Mesodermal cell (in vitro differentiated cells): ENCODE measurements around the gene ERBB4.

Source experiments
- H3K27ac ChIP-seq: 2 replicates; pipeline ENCODE4 v1.7.0; 2013; ENCODE audit warnings: mild to moderate bottlenecking, low read depth, low read length, moderate library complexity; ENCODE audit not compliant: severe bottlenecking
- H3K36me3 ChIP-seq: 2 replicates; pipeline ENCODE4 v1.7.1; 2013; ENCODE audit warnings: mild to moderate bottlenecking, low read length, moderate library complexity; ENCODE audit not compliant: control insufficient read depth, insufficient read depth
- H3K4me1 ChIP-seq: one replicate; pipeline ENCODE4 v1.7.1; 2013; ENCODE audit warnings: mild to moderate bottlenecking, low read length; ENCODE audit not compliant: insufficient read depth, control insufficient read depth, poor library complexity, severe bottlenecking
- H3K4me3 ChIP-seq: 2 replicates; pipeline ENCODE4 v1.7.0; 2013; ENCODE audit warnings: low read length, control low read depth, mild to moderate bottlenecking; ENCODE audit not compliant: insufficient read depth, poor library complexity, severe bottlenecking; ENCODE audit errors: extremely low read depth
- H3K9me3 ChIP-seq: 2 replicates; pipeline ENCODE4 v1.7.1; 2013; ENCODE audit warnings: mild to moderate bottlenecking, low read length, moderate library complexity; ENCODE audit not compliant: control insufficient read depth
- WGBS, 2 experiments: methylation state at CpG; one replicate each; pipeline ENCODE4 v1.1.5; 2013; ENCODE audit warnings: missing lambda C conversion rate in 2 of 2; ENCODE audit not compliant: insufficient coverage in 2 of 2; 5-methylcytosine and 5-hydroxymethylcytosine counted together

ERBB4 gene

GRCh38 chr2:211447548-211447947, 1091.1 kb downstream of the ERBB4 start:
- no CpG with 5 or more reads among the region's 1 CpG for WGBS, 2 experiments
- Histone ChIP-seq H3K4me3 (no peak overlapping the region), H3K4me1 (no peaks in the 10 kb centered on the region), H3K36me3 (no peaks in the 10 kb centered on the region), H3K27ac (no peak overlapping the region), H3K9me3 (no peaks in the 10 kb centered on the region)

DNA sequence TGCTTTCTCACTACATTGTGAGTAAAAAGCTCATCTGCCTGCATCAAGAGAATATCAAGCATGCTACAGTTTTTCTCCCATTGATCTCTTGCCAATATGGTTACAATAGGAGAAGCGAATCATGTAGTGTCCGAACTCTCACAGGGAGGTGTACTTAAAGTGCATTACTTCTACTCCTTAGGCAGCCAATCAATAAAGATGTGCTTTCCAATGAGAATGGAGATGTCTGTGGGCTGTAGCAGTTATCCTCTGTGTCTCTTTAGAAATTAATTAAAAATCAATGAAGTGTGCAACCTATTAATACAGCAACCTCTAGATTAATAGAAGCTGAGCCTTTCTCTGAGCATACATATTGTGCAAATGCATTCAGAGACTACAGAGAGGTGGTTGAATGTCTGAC, 1098.5 kb downstream of the ERBB4 start:
- Histone ChIP-seq H3K4me3 (no peak overlapping the region), H3K36me3 (no peaks in the 10 kb centered on the region), H3K27ac (no peak overlapping the region), H3K4me1 (no peaks in the 10 kb centered on the region), H3K9me3 (no peaks in the 10 kb centered on the region)
- no CpG with 5 or more reads among the region's 2 CpGs for whole genome bisulfite sequencing, 2 experiments

DNA sequence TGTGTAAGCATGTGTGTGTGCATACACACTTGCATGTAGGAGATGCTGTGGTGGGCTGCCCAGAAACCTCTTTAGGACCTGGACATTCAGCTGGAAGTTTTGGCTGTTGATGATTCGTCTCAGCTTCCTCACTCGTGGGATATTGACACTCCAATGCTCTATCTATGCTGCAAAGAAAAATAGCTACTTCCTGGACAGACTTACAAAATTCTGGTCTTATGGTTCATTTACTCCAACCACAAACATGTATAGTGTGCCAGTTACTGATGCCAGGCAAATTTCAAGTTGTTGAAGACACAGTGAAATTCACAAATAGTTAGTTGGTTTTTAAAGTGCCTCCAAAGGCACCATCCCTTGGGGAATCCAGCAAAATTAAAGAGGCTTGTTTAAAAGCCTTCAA, 1099.6 kb downstream of the ERBB4 start:
- H3K4me3 ChIP-seq: no peak overlapping the region
- H3K27ac ChIP-seq: no peak overlapping the region
- 92% methylated on average over 2 of the region's 2 CpGs; no CpG with 5 or more reads in 1 of the 2 experiments for WGBS, 2 experiments

DNA sequence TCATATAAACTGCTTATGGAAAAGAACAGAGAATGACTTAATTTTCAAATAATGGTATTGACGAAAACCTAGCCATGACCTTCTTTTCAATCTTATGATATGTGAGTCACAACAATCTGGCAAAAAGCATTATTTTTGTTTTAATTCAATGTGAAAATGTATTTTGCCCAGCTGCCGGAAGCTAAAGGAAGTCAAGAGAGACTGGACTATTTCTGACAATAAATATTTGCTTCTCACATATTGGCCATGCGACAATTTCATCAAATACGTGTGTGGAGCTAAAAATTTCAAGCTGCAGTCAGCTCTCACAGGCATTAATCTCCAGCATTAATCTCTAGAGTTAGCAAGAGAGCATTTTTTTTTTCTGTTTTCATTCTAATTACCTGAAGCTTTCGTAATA, 1101.2 kb downstream of the ERBB4 start:
- WGBS, 2 experiments: 88 to 90% methylated on average over 3 to 4 of the region's 5 CpGs
- Histone ChIP-seq H3K36me3 (no peaks in the 10 kb centered on the region), H3K4me1 (no peaks in the 10 kb centered on the region), H3K4me3 (no peak overlapping the region), H3K27ac (no peak overlapping the region), H3K9me3 (no peaks in the 10 kb centered on the region)

More for the DNA sequence above, 1099.6 kb downstream of the ERBB4 start:
- no peaks in the 10 kb centered on the region for H3K4me1 ChIP-seq
- H3K9me3 ChIP-seq: no peaks in the 10 kb centered on the region
- no peaks in the 10 kb centered on the region for H3K36me3 ChIP-seq

- no CpG with 5 or more reads among the region's 1 CpG for WGBS, 2 experiments
- H3K9me3 ChIP-seq: no peaks in the 10 kb centered on the region
- no peak overlapping the region for H3K4me3 ChIP-seq
- H3K27ac ChIP-seq: no peak overlapping the region
- H3K4me1 ChIP-seq: no peaks in the 10 kb centered on the region
- no peaks in the 10 kb centered on the region for H3K36me3 ChIP-seq
Observed at GRCh38 chr2:211436182-211436581, 1102.4 kb downstream of the ERBB4 start.

GRCh38 chr2:211435331-211435730, 1103.3 kb downstream of the ERBB4 start:
- Histone ChIP-seq H3K9me3 (no peaks in the 10 kb centered on the region), H3K4me3 (no peak overlapping the region), H3K36me3 (no peaks in the 10 kb centered on the region), H3K27ac (no peak overlapping the region), H3K4me1 (no peaks in the 10 kb centered on the region)
- WGBS, 2 experiments: 82 to 87% methylated on average over 6 to 9 of the region's 9 CpGs

DNA sequence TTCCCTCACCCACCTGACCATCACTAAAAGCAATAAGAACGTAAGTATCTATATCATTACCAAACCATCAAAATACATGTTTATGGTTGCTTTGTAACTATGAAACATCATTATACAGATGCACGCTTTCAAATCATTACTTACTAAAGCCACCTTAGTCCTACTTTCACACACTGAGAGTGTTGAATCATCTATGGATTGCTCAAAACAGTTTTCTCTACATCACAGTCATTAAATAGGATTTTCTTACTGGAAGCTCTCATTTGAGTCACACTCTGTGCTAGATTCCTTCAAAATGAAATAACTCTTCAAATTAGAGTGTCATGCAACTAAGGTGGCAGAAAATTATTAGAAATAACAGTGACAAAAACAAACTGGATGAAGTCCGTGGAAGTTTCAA, 1103.8 kb downstream of the ERBB4 start:
- no peaks in the 10 kb centered on the region for H3K36me3 ChIP-seq
- 86 to 100% methylated on average over 1 of the region's 3 CpGs for WGBS, 2 experiments
- no peaks in the 10 kb centered on the region for H3K9me3 ChIP-seq
- H3K4me1 ChIP-seq: no peaks in the 10 kb centered on the region
- H3K4me3 ChIP-seq: no peak overlapping the region
- H3K27ac ChIP-seq: no peak overlapping the region

DNA sequence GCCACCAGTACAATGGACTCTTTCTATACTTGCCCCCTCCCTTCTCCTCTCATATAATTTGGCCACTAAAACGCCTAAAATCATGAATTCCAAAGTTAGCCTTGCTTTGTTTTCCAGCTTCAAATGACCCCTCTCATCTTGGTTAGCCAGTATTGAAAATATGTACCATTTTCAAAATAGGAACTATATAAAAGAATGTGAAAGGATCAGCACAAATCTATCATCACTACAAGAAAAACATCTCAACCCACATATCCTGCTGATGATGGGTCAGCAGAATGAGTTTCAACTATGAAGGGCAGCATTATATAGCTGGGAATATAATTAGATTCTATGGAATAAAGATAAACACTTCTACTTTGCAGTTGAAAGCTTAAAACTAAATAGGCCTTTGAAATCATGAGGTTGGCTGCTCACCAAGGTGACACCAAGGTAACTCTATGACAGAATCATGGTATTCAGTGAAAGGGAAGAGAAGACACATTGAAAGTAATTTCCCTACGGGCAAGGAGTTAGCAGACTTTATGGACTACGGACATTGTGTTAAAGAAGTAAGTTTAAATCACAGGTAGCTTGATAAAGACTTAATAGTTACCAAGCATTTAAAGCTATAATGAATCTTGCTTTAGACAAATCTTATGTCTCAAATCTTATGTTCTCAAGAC, 1109.2 kb downstream of the ERBB4 start:
- H3K9me3 ChIP-seq: no peaks in the 10 kb centered on the region
- H3K4me3 ChIP-seq: no peak overlapping the region
- H3K4me1 ChIP-seq: no peaks in the 10 kb centered on the region
- no peaks in the 10 kb centered on the region for H3K36me3 ChIP-seq
- H3K27ac ChIP-seq: no peak overlapping the region
- WGBS, 2 experiments: 100% methylated on average over 1 of the region's 3 CpGs

- no peaks in the 10 kb centered on the region for H3K36me3 ChIP-seq
- H3K4me1 ChIP-seq: no peaks in the 10 kb centered on the region
- H3K9me3 ChIP-seq: no peaks in the 10 kb centered on the region
- WGBS, 2 experiments: no CpG with 5 or more reads among the region's 2 CpGs
- H3K27ac ChIP-seq: no peak overlapping the region
- no peak overlapping the region for H3K4me3 ChIP-seq
Observed at GRCh38 chr2:211426240-211426639, 1112.4 kb downstream of the ERBB4 start.

DNA sequence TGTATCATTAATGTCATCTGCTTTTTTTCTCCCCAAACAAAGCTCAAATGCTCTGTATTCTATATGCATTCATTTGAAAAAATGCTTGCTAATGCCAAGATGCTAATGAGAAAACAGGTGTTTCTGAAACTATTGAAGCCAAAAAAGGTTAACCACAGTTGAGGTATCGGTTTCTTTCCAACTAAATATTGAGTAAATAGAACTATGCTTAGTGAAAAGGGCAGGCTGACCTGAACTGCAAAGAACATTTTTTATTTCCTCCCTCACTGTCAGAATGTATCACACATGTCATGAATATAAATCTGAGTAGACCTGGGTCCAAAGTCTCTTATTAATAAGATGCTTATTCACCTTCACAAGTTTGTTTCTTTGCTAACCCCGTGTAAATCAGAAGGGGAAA, 1115.6 kb downstream of the ERBB4 start:
- Histone ChIP-seq H3K9me3 (no peaks in the 10 kb centered on the region), H3K4me3 (no peak overlapping the region), H3K36me3 (no peaks in the 10 kb centered on the region), H3K27ac (no peak overlapping the region), H3K4me1 (no peaks in the 10 kb centered on the region)
- WGBS, 2 experiments: no CpG with 5 or more reads among the region's 2 CpGs

DNA sequence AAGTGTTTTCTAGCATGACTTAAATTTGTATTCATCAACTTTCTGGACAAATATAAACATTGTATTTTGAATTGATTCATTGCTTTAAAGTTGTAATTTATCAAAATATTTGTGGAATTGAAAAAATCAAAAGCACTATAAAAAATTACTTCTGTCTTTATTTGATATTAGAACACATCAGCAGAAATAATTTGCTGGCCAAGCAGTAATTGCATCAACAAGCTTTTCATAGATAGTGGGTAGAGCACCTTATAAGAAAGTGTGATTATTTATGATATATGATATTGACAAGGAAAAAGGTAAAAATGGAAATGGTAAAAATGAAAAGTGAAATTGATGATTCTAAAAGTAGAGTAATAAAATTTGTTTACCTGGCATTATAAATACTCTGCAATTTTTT, 1121.1 kb downstream of the ERBB4 start:
- H3K4me1 ChIP-seq: no peaks in the 10 kb centered on the region
- no peak overlapping the region for H3K4me3 ChIP-seq
- H3K36me3 ChIP-seq: no peaks in the 10 kb centered on the region
- H3K27ac ChIP-seq: no peak overlapping the region
- no peaks in the 10 kb centered on the region for H3K9me3 ChIP-seq
